Esophagus (tissue), 2 donors: ENCODE measurements around the gene NYNRIN. TPM values are rescaled to one million over a fixed set of nuclear protein-coding genes. Genes with fewer than 3 reads are reported as not detected.

Source experiments
- H3K27ac ChIP-seq, 2 donors: one replicate each; pipeline ENCODE4 v1.5.1; 2013; ENCODE audit warnings: low read depth in 2 of 2, mild to moderate bottlenecking in 2 of 2, inconsistent platforms in 1 of 2, low read length in 1 of 2, moderate library complexity in 1 of 2
- H3K27me3 ChIP-seq, 2 donors: one replicate each; pipeline ENCODE4 v1.6.1; 2013; ENCODE audit warnings: low read length in 2 of 2, control low read depth in 1 of 2, mild to moderate bottlenecking in 1 of 2; ENCODE audit not compliant: insufficient read depth in 2 of 2, control insufficient read depth in 1 of 2
- H3K36me3 ChIP-seq, 2 donors: one replicate each; pipeline ENCODE4 v1.6.1; 2013; ENCODE audit warnings: low read length in 1 of 2; ENCODE audit not compliant: control insufficient read depth in 2 of 2, insufficient read depth in 2 of 2
- H3K4me1 ChIP-seq, 2 donors: one replicate each; pipeline ENCODE4 v1.6.1; 2013; ENCODE audit warnings: low read length in 1 of 2; ENCODE audit not compliant: control insufficient read depth in 2 of 2, insufficient read depth in 2 of 2
- H3K4me3 ChIP-seq, 2 donors: one replicate each; pipeline ENCODE4 v1.5.1; 2013; ENCODE audit warnings: low read length in 2 of 2, mild to moderate bottlenecking in 2 of 2, low read depth in 1 of 2, moderate library complexity in 1 of 2
- H3K9me3 ChIP-seq, 2 donors: one replicate each; pipeline ENCODE4 v1.6.1; 2013; ENCODE audit warnings: mild to moderate bottlenecking in 2 of 2, low read depth in 1 of 2, low read length in 1 of 2, moderate library complexity in 1 of 2; ENCODE audit not compliant: control insufficient read depth in 2 of 2, insufficient read depth in 1 of 2
- WGBS, 2 donors: extraction: QIAGEN DNeasy Blood & Tissue Kit; methylation state at CpG; one replicate each; pipeline ENCODE4 v1.1.7; 2013; 5-methylcytosine and 5-hydroxymethylcytosine counted together
- polyA plus RNA-seq, 2 donors: library from polyadenylated mRNA; stranded (reverse); fragments of 200-250 nt; gene quantifications; one replicate each; pipeline ENCODE4 v1.2.3, GENCODE V29; 2013
- donor health status: healthy with polysubstance abuse.
- donor health status: Bipolar disorder and iron deficiency.

The NYNRIN gene
- polyA plus RNA-seq, 2 donors = 4.8 to 5.6 TPM

GRCh38 chr14:24429395-24430142 lies 30.8 kb downstream of the NYNRIN start, which contains the start of the genes CBLN3 and KHNYN:
Gene CBLN3 (minus strand): TSS chr14:24429668. CDS start chr14:24429054, 614 bp downstream.
Gene KHNYN (plus strand): TSS chr14:24429954. CDS start chr14:24430731, 777 bp downstream.
- H3K36me3 ChIP-seq = peaks cover 4 to 19% of the 10 kb centered on the region in 2 donors
- H3K4me3 ChIP-seq = peak within 1 kb of the TSS; percentile 78 to 85
- peak within 1 kb of the TSS; percentile 99 for H3K27ac ChIP-seq
- H3K4me1 ChIP-seq = peaks cover 4 to 37% of the 10 kb centered on the region in 2 donors
- 3 to 6% methylated on average over 46 to 57 of the region's 57 CpGs for WGBS, 2 donors
- H3K9me3 ChIP-seq = no peaks in the 10 kb centered on the region
- H3K27me3 ChIP-seq = no peaks in the 10 kb centered on the region

GRCh38 chr14:24430143-24430681 lies 31.4 kb downstream of the NYNRIN start:
- Histone ChIP-seq H3K27ac (peak overlapping the region; percentile 99), H3K9me3 (no peaks in the 10 kb centered on the region), H3K4me3 (peak overlapping the region; percentile 78 to 85), H3K4me1 (peaks cover 4 to 37% of the 10 kb centered on the region in 2 donors), H3K27me3 (no peaks in the 10 kb centered on the region), H3K36me3 (peaks cover 4 to 19% of the 10 kb centered on the region in 2 donors)
- WGBS, 2 donors = 1 to 2% methylated on average over 7 to 28 of the region's 28 CpGs

GRCh38 chr14:24430682-24431568 lies 32.1 kb downstream of the NYNRIN start:
- Histone ChIP-seq H3K27ac (peak overlapping the region; percentile 99), H3K4me3 (peak overlapping the region; percentile 78 to 85), H3K36me3 (peaks cover 4 to 19% of the 10 kb centered on the region in 2 donors), H3K9me3 (no peaks in the 10 kb centered on the region), H3K27me3 (no peaks in the 10 kb centered on the region), H3K4me1 (peaks cover 4 to 37% of the 10 kb centered on the region in 2 donors)
- WGBS, 2 donors = 8 to 9% methylated on average over 17 to 19 of the region's 19 CpGs

GRCh38 chr14:24431569-24432258 lies 32.9 kb downstream of the NYNRIN start:
- no peaks in the 10 kb centered on the region for H3K27me3 ChIP-seq
- peaks cover 4 to 19% of the 10 kb centered on the region in 2 donors for H3K36me3 ChIP-seq
- H3K4me3 ChIP-seq = peak overlapping the region; percentile 9 to 85
- no peaks in the 10 kb centered on the region for H3K9me3 ChIP-seq
- H3K4me1 ChIP-seq = peaks cover 4 to 37% of the 10 kb centered on the region in 2 donors
- WGBS, 2 donors = 18 to 31% methylated on average over 15 of the region's 15 CpGs
- H3K27ac ChIP-seq = peak overlapping the region; percentile 99

GRCh38 chr14:24432259-24433131 lies 33.7 kb downstream of the NYNRIN start:
- Histone ChIP-seq H3K36me3 (peaks cover 8 to 27% of the 10 kb centered on the region in 2 donors), H3K4me3 (no peak overlapping the region), H3K27ac (peak overlapping the region in 1 of 2 donors; percentile 47), H3K4me1 (peaks cover 4 to 31% of the 10 kb centered on the region in 2 donors), H3K27me3 (no peaks in the 10 kb centered on the region), H3K9me3 (no peaks in the 10 kb centered on the region)
- WGBS, 2 donors = 74 to 79% methylated on average over 23 to 24 of the region's 24 CpGs

- Histone ChIP-seq H3K27me3 (no peaks in the 10 kb centered on the region), H3K9me3 (no peaks in the 10 kb centered on the region), H3K27ac (no peak overlapping the region), H3K36me3 (peaks cover 10 to 36% of the 10 kb centered on the region in 2 donors), H3K4me1 (peaks cover 4 to 27% of the 10 kb centered on the region in 2 donors), H3K4me3 (no peak overlapping the region)
- 74% methylated on average over 7 of the region's 7 CpGs for WGBS, 2 donors
Observed at GRCh38 chr14:24434036-24434435, 35.2 kb downstream of the NYNRIN start.

GRCh38 chr14:24434676-24435075 lies 35.9 kb downstream of the NYNRIN start:
- H3K4me3 ChIP-seq = no peak overlapping the region
- H3K36me3 ChIP-seq = peaks cover 10 to 40% of the 10 kb centered on the region in 2 donors
- no peaks in the 10 kb centered on the region for H3K9me3 ChIP-seq
- peaks cover 4 to 21% of the 10 kb centered on the region in 2 donors for H3K4me1 ChIP-seq
- H3K27ac ChIP-seq = no peak overlapping the region
- WGBS, 2 donors = 77 to 85% methylated on average over 3 of the region's 3 CpGs
- no peaks in the 10 kb centered on the region for H3K27me3 ChIP-seq

GRCh38 chr14:24435192-24435810 lies 36.5 kb downstream of the NYNRIN start:
- Histone ChIP-seq H3K27me3 (no peaks in the 10 kb centered on the region), H3K36me3 (peaks cover 10 to 45% of the 10 kb centered on the region in 2 donors), H3K4me1 (peaks cover 4 to 23% of the 10 kb centered on the region in 2 donors), H3K27ac (no peak overlapping the region), H3K4me3 (no peak overlapping the region), H3K9me3 (no peaks in the 10 kb centered on the region)
- 80% methylated on average over 2 of the region's 2 CpGs for WGBS, 2 donors
